ENCODE data around the gene BTN3A1. TPM values are rescaled to one million over a fixed set of nuclear protein-coding genes. Genes with fewer than 3 reads are reported as not detected.

Gene BTN3A1
- total and polyA plus RNA-seq, 2 of the 13 experiments (the other 11 are each of a cell fraction or from before 2014, with no cell fraction given): 13.3 to 14.0 TPM

- no peak for TF ChIP-seq RNF219 (CRISPR knock-in tag; IDR thresholded peaks at IDR 0.05)
- TF ChIP-seq SRSF4 (IDR thresholded peaks at IDR 0.05; ENCODE audit: low read depth, low read length, poor library complexity, severe bottlenecking): no peak
- TF ChIP-seq ZSCAN22 (CRISPR knock-in tag; IDR thresholded peaks at IDR 0.05): no peak
- TF ChIP-seq NR1H2 (CRISPR knock-in tag; IDR thresholded peaks at IDR 0.05; ENCODE audit: borderline replicate concordance, low read depth): no peak
- no peak for TF ChIP-seq CC2D1A (CRISPR knock-in tag; IDR thresholded peaks at IDR 0.05)
- TF ChIP-seq AGO1 (IDR thresholded peaks at IDR 0.05; ENCODE audit: low read depth, low read length, poor library complexity, severe bottlenecking): no peak
- no peak; the same call in 1 of the 2 replicates for TF ChIP-seq ZNF614 (CRISPR knock-in tag; IDR thresholded peaks at IDR 0.05; ENCODE audit: borderline replicate concordance)
- TF ChIP-seq ZSCAN20 (CRISPR knock-in tag; IDR thresholded peaks at IDR 0.05; ENCODE audit: borderline replicate concordance): 0 out of 2 replicates have a peak, but pooled peaks have one; percentile 45
- TF ChIP-seq FIP1L1 (IDR thresholded peaks at IDR 0.05; ENCODE audit: borderline replicate concordance, insufficient read depth, low read depth, low read length): no peak
- TF ChIP-seq KAT8 (CRISPR knock-in tag; IDR thresholded peaks at IDR 0.05): peak; percentile 20; the same call in 1 of the 2 replicates
- peak; percentile 94 for TF ChIP-seq CREM (IDR thresholded peaks at IDR 0.05)
- no peak for TF ChIP-seq CREM (CRISPR knock-in tag; IDR thresholded peaks at IDR 0.05)
- peak; percentile 62 for TF ChIP-seq ZNF598 (CRISPR knock-in tag; IDR thresholded peaks at IDR 0.05; ENCODE audit: borderline replicate concordance)
- TF ChIP-seq TAF15 (IDR thresholded peaks at IDR 0.05; ENCODE audit: low read depth, low read length, poor library complexity, severe bottlenecking): no peak
- TF ChIP-seq ZNF552 (CRISPR knock-in tag; IDR thresholded peaks at IDR 0.05; ENCODE audit: borderline replicate concordance): no peak
- no peak for TF ChIP-seq ZNF101 (CRISPR knock-in tag; IDR thresholded peaks at IDR 0.05; ENCODE audit: borderline replicate concordance, low read depth)
- peak; percentile 81 for TF ChIP-seq HOXA5 (CRISPR knock-in tag; IDR thresholded peaks at IDR 0.05)
- TF ChIP-seq KDM5A (IDR thresholded peaks at IDR 0.05; ENCODE audit: borderline replicate concordance, low read length): peak; percentile 70; the same call in 1 of the 2 replicates
- no peak for TF ChIP-seq MYPOP (CRISPR knock-in tag; IDR thresholded peaks at IDR 0.05)
- TF ChIP-seq GZF1 (CRISPR knock-in tag; IDR thresholded peaks at IDR 0.05): no peak
Observed at GRCh38 chr6:26421259-26422144, 19.4 kb downstream of the BTN3A1 start (continued).
